Adipose tissue (tissue), 3 donors: ENCODE results near the gene CTRB2. TPM values are rescaled to one million over a fixed set of nuclear protein-coding genes. Genes with fewer than 3 reads are reported as not detected.
"Not testable (repeated sequence)": the region's sequence is repeated elsewhere in the genome, so short reads cannot be mapped to it uniquely, and the experiment has no call there.

Experiments used
- H3K27ac ChIP-seq: one replicate; pipeline ENCODE4 v1.5.1; 2013; ENCODE audit warnings: low read depth, low read length
- WGBS, 3 donors: extraction: QIAGEN DNeasy Blood & Tissue Kit; methylation state at CpG; one replicate each; pipeline ENCODE4 v1.1.7; 2013; 5-methylcytosine and 5-hydroxymethylcytosine counted together
- polyA plus RNA-seq, 3 donors: library from polyadenylated mRNA; stranded (reverse); fragments of 200-250 nt; gene quantifications; one replicate each; pipeline ENCODE4 v1.2.3, GENCODE V29; 2013
- donor health status: healthy with polysubstance abuse.
- donor health status: Bipolar disorder and iron deficiency.
- donor health status: healthy.

CTRB2 gene
- polyA plus RNA-seq, 3 donors: 1.9 to 31,205 (median 11.5) TPM

DNA sequence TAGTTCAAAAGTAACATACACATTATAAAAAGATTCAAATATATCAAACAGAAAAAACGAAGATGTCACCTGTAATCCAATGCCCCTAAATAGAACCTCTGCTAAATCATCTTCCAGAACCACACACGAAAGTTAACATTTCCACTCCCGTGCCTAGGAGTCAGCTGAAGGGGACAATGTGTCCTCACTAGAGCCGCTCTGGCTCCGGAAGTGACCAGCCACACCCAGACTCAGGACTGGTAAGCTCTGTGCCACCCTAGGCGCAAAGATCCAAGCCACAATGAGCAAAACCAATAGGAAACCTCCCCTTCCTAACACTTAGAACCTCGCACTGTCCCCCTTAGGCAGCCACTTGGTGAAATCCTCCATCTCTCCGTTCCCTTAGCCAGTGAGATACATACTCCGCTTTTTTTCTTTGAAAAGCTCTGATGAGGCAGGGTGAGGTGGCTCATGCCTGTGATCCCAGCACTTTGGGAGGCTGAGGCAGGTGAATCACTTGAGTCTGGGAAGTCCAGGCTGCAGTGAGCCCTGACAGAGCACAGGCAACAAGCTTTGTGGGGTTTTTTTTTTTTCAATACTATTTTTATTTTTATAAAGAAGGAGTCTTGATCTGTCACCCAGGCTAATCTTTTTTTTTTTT is 23.6 kb upstream of the CTRB2 start:
- 51 to 82% (median 82%) methylated on average over 9 of the region's 9 CpGs for WGBS, 3 donors

DNA sequence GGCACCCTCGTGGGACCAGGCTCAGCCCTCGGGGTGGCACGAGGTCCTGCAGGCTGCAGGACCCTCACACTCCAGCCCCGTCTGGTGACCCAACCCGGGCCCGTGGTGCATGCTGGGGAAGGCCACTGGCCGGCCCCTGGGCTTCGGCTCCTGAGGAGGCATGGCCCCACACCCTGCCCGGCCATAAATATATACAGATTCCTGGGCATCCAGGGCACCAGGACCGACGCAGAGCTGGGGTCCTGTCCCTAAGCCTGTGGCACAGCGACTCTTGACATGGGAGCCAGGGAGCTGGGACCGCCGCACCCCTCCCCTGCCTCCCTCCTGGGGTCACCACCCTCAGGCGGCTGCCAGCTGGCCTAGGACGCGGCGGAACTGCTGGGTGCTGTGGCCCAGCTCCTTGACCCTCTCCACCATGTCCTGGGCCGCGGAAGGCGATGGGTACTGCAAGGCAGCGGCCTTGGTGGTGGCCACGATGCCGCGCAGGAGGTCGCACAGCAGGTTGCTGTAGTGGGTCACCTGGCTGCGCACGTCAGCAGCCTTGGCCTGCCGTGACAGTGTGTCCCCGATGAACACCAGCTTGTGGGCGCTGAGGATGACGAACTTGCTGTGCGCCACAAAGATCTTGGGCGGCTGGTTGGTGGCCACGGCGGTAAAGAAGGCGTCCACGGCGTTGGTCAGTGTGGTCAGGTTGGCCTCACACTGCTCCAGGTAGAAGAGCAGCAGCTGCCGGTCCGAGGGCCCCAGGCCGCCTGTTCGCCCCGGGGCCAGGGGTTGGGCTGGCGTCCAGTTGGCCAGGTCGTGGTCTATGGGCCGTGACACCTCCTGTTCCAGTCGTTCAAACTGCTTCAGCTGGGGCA is 22.4 kb upstream of the CTRB2 start:
- H3K27ac ChIP-seq: no peak overlapping the region
- WGBS, 3 donors: 46 to 93% (median 91%) methylated on average over 47 to 48 of the region's 48 CpGs

More for the DNA sequence above, 23.6 kb upstream of the CTRB2 start:
- no peak overlapping the region for H3K27ac ChIP-seq

DNA sequence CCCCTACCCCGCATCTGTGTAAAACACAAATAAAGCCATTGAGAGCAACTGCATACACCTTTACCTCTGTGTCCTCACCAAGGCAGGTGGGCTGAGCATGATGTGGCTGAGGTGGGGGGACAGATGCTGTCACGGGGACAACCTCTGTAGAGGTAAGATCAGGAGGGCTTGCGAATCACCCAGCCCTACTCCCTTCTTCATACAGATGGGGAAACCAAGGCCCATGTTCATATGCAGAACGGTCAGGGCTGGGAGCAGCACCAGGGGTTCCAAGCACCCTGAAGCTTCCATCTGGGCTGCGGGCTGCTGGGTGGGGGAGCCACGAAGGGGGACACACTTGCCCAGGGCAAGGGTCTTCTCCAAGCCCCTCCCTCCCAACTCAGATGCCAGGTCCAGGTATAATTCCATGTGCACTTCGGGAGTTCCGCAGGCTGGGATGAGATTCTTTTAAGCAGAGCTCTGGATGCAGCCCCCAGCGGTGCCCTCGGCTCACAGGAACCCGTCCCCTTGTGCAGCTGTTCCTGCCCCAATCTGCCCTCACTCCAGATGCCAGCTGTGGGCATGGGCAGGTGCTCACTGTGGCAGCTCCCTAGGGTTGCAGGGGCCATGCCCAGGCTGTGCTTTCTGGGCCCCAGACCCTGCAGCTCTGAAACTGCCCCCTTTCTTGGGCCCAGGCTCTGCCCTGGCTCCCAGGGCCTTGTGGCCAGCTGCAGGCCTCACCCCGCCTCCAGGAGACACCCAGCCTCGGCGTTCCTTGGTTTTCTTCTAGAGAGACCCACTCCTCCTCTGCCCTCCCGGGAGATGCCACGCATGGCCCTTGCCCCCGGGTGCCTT is 21.4 kb upstream of the CTRB2 start:
- no peak overlapping the region for H3K27ac ChIP-seq
- WGBS, 3 donors: 41 to 89% (median 88%) methylated on average over 17 of the region's 17 CpGs

DNA sequence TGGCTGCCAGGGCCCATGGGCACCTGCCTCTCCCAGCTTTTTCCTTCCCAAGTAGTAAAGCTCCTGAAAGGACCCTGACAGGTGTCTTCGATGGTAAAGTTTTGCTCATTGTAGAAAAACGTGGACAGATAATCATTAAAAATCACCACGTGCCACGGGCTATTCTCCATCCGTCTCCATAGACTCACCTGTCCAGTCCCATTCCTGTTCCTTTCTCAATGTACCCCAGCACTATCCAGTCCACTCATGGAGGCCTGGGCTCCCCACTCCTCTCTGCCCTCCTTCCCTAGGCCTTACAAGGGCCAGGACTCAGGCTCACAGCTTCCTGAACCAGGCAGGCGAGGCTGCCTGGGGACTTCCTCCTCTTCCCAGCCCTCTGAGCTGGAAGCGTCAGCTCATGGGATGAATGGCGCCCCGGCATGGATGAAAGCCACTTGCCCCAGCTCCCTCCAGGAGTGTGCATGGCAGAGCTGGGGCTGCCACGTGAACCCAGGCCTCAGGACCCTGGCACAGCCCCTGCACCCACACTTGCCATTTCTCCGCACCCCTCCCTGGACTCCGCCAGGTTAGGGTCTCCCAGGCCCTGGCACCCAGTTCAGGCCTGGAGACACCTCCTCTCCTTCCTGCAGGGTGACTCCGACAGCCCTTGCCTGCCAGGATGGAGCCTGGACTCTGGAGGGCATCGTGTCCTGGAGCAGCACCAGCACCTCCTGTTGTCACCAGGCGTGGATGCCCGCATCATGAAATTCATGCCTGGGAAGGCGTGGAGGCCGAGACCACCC is 20.6 kb upstream of the CTRB2 start:
- WGBS, 3 donors: 29 to 84% (median 79%) methylated on average over 18 of the region's 18 CpGs
- H3K27ac ChIP-seq: no peak overlapping the region

DNA sequence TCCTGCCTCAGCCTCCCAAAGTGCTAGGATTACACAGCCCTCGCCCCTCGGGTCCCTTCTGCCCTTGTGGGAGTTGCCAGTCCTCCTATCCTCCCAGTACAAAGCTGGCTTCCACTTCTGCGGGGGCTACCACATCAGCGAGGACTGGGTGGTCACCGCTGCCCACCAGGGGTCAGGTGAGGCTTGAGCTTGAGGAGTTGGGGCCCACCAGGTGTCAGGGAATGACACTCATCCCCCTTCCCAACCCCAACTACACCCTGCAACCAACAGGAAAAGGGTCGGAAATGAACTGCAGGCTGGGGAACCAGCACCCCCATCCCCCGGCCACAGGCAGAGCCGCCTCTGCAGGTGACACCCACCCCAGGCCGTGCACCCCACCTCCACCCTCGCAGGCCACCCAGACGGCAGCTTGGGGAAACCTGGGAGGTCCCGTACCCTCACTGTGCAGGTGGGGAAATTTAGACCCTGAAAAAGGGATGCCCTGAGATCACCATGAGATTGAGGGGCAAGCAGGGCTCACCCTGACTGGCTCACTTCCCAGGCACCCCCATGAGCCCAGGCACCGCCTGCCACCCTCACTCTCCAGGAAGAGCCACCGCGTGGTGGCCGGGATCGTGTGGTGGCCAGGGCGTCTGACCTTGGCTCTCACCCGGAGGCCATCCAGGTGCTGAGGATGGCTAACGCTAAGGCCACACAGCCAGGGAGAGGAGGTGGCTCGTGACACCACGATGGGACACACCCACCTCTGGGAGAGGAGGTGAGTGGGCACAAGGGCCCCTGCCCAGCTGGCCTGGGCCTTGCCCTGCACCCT is 19.8 kb upstream of the CTRB2 start:
- no peak overlapping the region for H3K27ac ChIP-seq
- WGBS, 3 donors: 32 to 69% (median 60%) methylated on average over 22 of the region's 22 CpGs

DNA sequence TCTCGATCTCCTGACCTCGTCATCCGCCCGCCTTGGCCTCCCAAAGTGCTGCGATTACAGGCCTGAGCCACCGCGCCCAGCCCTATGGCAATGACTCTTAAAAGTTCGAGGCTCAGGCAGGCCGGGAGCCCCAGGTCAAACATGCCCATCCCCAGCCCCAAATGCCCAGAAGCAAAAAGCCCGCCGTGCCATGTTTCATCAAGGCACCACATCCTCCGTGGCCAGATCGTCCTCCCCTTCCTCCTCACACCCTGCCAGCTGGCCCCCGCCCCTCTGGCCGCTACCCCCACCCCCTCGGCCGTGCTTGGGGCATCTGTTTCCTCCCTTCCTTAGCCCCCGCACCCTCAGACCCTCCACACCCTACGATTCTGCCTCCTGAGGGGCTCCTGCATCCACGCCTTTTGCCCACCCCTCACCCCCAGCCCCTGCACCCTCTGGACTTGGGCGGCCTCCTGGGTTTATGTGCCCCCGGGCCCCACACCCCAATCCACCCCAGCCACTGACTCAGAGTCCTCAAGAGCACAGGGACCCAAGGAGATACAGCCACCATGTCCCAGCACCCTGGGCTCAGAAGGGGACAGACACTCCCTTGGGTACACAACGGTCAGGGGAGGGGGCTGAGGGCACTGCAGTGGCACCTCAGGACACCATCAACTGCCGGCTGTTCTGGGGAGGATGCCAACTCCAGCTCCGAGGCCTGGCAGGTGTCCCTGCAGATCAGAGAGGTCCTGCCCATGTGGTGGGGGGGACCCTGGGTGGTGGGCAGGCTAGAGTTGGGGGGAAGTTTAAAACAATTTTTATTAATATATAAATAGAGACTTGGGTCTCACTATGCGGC is 18.9 kb upstream of the CTRB2 start:
- WGBS, 3 donors: 35 to 71% (median 65%) methylated on average over 23 to 26 of the region's 26 CpGs
- H3K27ac ChIP-seq: no peak overlapping the region

DNA sequence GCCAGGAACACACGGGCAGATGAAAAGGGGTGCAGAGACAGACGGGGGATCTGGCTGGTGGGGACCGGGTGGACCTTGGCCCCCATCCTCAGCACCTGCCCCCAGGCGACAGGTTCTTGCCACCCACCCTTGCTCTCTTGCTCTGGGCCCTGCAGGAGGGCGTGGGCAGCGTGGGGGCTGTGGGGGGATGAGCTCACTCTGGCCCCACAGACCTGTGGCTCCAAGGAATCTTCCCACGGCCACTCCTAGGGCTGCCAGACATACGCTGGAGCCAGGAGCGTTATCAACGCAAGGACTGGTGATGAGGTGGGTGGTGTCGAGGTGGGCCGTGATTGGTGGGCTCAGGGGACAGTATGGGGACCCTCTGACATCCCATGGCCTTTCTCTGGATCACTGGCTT is 18.1 kb upstream of the CTRB2 start:
- 25 to 60% (median 52%) methylated on average over 12 of the region's 12 CpGs for WGBS, 3 donors
- H3K27ac ChIP-seq: no peak overlapping the region

DNA sequence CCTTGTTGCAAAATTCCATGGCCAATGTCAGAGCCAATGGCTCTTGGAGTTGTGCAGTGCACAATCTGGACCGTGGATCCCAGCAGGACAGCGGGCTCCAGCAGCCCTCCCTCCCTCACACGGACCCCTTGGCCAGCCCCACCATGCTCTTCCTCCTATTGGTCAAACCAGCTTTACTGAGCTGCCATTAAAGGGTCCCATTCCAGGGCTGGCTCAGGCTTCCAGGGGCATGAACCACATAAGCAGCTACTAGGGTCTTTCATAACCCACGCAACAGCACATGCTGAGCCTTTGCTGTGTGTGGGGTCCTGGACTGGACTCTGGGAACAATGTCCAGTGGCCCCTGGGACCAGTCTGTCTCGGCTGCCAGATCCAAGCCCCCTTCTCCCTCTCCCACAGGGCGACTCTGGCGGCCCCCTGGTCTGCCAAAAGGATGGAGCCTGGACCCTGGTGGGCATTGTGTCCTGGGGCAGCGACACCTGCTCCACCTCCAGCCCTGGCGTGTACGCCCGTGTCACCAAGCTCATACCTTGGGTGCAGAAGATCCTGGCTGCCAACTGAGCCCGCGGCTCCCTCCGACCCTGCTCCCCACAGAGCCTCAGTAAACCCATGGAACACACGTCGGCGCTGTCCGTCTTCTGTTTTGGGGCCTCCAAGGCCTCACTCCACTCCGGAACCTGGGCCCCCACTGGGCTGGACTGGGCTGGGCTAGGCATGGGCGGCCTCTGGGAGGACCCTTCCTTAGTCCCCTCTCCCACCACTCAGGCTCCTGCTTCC is 17.5 kb upstream of the CTRB2 start:
- no peak overlapping the region for H3K27ac ChIP-seq
- WGBS, 3 donors: 43 to 72% (median 58%) methylated on average over 20 of the region's 20 CpGs

DNA sequence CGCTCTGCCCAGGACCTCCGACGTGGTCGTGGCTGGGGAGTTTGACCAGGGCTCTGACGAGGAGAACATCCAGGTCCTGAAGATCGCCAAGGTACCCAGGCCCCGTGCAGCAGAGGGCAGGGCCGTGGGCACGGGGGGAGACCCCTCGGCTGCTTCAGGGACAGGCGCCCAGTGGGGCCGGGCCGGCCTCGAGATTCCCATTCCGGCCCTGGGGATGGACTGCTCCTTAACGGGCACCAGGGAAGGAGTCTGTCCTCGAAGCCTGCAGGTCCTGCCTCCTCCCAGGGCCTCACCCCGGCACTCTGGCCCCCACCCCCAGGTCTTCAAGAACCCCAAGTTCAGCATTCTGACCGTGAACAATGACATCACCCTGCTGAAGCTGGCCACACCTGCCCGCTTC is 16.2 kb upstream of the CTRB2 start:
- not testable (repeated sequence) for H3K27ac ChIP-seq
- 68 to 84% (median 81%) methylated on average over 7 to 10 of the region's 20 CpGs for WGBS, 3 donors

DNA sequence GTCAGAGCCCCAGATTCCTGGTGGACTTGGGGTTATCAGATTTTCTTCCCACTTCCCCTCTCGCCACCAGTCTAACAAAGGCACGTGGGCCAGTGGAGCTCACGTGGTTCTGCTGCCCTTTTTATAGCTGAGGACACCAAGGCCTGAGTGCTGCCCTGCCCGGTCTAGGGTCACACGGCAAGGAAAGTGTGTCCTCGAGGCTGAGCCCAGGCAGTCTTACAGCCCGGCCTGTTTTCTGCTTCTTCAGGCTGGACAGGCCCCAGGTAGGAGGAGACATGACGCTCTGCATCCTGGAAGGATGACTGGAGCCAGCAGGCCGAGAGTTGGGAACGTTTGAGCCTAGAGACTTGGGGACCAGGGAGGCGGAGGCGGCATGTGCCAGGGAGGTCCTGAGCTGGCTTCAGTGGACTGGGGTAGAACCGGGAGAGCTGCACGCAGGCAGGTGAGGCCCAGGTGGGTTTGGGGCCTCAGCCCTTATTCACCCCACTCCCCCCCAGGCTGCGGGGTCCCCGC is 15.4 kb upstream of the CTRB2 start:
- WGBS, 3 donors: 46 to 70% (median 69%) methylated on average over 16 of the region's 16 CpGs
- no peak overlapping the region for H3K27ac ChIP-seq

DNA sequence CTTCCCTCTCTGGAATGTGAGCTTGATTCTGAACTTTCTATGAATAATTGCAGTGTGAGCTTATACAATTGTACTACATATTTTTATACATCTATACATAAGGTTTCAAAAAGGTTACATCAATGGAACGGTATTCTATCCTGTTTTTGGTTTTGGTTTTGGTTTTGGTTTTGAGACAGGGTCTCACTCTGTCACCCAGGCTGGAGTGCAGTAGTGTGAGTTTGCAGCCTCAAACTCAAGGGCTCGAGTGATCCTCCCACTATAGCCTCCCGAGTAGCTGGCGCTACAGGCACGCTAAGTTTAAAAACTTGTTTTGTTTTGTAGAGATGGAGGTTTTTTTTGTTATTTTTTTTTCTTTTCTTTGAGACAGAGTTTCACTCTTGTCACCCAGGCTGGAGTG is 12.9 kb upstream of the CTRB2 start:
- H3K27ac ChIP-seq: no peak overlapping the region

DNA sequence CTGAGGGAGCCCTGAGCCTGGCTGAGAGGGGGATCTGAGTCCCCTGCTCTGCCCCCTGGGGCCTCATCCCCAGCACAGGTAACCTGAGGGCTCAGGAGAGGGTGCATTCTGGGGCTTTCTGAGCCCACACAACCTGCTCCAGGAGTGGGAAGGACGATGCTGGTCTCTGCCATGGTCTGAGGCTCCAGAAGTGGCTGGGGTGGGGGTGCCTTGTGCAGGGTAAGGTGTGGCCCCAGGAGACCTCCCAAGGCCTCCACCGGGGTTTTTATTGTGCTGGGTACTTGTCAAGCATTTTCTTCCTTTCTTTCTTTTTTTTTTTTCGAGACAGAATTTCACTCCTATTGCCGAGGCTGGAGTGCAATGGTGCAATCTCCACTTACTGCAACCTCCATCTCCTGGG is 12.1 kb upstream of the CTRB2 start:
- 31 to 71% (median 63%) methylated on average over 3 to 4 of the region's 4 CpGs for WGBS, 3 donors
- H3K27ac ChIP-seq: no peak overlapping the region

More for the DNA sequence above, 12.9 kb upstream of the CTRB2 start:
- 28 to 62% (median 55%) methylated on average over 5 of the region's 5 CpGs for WGBS, 3 donors

DNA sequence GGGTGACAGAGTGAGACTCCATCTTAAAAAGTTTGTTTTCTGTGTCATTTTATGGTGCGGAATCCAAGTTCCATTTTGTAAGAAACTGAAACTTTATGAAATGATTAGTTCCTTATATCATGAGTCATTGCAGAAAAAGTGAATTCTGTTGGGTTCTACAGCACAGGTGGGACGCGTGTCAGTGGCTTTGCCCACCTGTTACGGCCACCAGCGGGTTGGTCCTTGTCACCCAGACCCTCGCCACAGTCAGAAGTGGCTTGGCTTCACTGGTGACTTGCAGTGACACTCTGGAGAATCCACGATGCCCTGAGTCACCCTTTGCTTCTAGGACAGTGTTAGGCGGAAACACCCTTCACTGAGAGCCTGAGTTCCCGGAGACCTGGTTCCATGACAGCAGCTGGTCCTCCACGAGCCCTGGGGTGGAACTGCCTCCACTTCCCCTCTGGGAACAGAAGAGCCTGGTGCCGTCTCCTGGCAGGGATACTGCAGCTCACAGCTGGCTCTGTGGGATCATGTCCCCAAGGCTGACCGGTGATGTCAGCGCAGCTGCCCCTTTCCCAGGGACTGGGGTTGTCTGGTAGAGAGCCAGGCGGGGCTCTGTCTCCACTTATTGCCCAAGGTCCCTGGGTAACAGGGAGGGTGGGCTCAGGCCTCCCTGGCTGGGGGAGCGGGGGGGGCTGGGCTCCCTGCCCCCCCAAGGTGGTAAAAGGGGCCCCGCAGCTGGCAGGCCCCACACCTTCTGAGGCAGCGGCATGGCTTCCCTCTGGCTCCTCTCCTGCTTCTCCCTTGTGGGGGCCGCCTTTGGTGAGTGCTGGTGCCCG is 11.5 kb upstream of the CTRB2 start, which contains the start of gene CTRB1:
CTRB1 (plus strand) TSS at position 733 of the 821 bp plus-strand sequence; CDS start at position 753, 20 bp downstream.
- WGBS, 3 donors: 47 to 88% (median 86%) methylated on average over 17 to 19 of the region's 19 CpGs
- H3K27ac ChIP-seq: no peak within 1 kb of the TSS

DNA sequence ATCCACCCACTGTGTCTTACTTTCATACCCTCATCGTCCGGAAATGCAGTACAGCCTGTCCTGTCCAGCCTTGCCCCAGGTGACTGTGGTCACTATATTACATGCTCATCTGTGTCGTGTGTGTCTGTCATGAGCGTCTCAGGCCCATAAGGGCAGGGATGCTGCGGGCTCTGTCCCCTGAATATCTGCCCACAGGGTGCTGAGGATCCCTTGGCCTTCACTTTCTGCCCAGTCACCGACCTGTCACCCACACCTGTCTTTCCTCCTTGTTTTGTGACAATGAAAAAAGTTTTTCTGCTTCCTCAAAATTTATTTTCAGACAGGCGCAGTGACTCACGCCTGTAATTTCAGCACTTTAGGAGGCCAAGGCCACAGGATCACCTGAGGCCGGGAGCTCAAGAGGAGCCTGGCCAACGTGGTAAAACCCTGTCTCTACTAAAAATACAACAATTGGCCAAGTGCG is 10.5 kb upstream of the CTRB2 start:
- no peak overlapping the region for H3K27ac ChIP-seq
- 46 to 94% (median 91%) methylated on average over 11 of the region's 11 CpGs for WGBS, 3 donors

DNA sequence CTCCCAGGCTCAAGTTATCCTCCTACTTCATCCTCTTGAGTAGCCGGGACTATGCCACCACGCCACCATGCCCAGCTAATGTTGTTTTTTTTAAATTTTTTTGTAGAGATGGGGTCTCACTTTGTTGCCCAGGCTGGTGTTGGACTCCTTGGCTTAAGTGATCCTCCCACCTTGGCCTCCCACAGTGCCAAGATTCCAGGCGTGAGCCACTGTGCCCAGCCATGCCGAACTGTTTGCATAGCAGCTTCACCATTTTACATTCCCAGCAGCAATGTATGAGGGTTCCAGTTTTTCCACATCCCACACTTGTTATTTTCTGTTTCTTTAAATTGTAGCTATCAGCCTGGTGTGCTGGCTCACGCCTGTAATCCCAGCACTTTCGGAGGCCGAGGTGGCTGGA is 9.6 kb upstream of the CTRB2 start:
- 53 to 94% (median 93%) methylated on average over 7 of the region's 7 CpGs for WGBS, 3 donors
- H3K27ac ChIP-seq: no peak overlapping the region
